Tibial nerve (tissue), 4 donors: ENCODE measurements around the gene DRAXIN. TPM values are rescaled to one million over a fixed set of nuclear protein-coding genes. Genes with fewer than 3 reads are reported as not detected.

ENCODE experiments used
- DNase-seq, 2 donors: peaks; one replicate each; pipeline ENCODE4 v3.0.0-alpha.2; 2019; ENCODE audit warnings: low spot score in 2 of 2
- H3K27ac ChIP-seq, 4 donors: fragments of 200-600 bp; sonication (generic) in 3 of 4; one replicate each; pipeline ENCODE4 v1.5.1; 2017 to 2019; ENCODE audit warnings: mild to moderate bottlenecking in 1 of 4
- H3K27me3 ChIP-seq, 2 donors: fragments of 200-600 bp; sonication (generic) in 1 of 2; one replicate each; pipeline versions ENCODE4 v1.5.1 to v1.6.0; 2017 to 2019
- H3K36me3 ChIP-seq, 3 donors: fragments of 200-600 bp; sonication (generic); one replicate each; pipeline ENCODE4 v1.5.1; 2018 to 2019
- H3K4me1 ChIP-seq, 4 donors: fragments of 200-600 bp; sonication (generic) in 3 of 4; one replicate each; pipeline ENCODE4 v1.5.1; 2017 to 2019
- H3K4me3 ChIP-seq, 4 donors: fragments of 200-600 bp; sonication (generic) in 3 of 4; one replicate each; pipeline ENCODE4 v1.5.1; 2017 to 2019; ENCODE audit warnings: mild to moderate bottlenecking in 1 of 4, moderate library complexity in 1 of 4
- H3K9me3 ChIP-seq, 4 donors: fragments of 200-600 bp; sonication (generic) in 3 of 4; one replicate each; pipeline ENCODE4 v1.5.1; 2017 to 2019
- CTCF ChIP-seq, 5 experiments: fragments of 200-600 bp in 3 of 5; fragments of 450-650 bp in 2 of 5; sonication (generic) in 3 of 5; IDR thresholded peaks; one replicate each; pipeline ENCODE4 v1.5.1; 2016 to 2019; ENCODE audit warnings: antibody characterized with exemption in 5 of 5, mild to moderate bottlenecking in 3 of 5, moderate library complexity in 2 of 5
- EP300 ChIP-seq, 2 donors: sonication (generic); formaldehyde crosslinking; IDR thresholded peaks; one replicate each; pipeline ENCODE4 v1.6.1; 2017; ENCODE audit warnings: antibody characterized with exemption in 2 of 2, mild to moderate bottlenecking in 1 of 2
- POLR2A ChIP-seq, 2 donors: fragments of 450-650 bp; IDR thresholded peaks; one replicate each; pipeline ENCODE4 v1.6.1; 2017; ENCODE audit warnings: antibody characterized with exemption in 2 of 2, mild to moderate bottlenecking in 2 of 2, moderate library complexity in 2 of 2
- WGBS, 2 donors: methylation state at CpG; one replicate each; pipeline ENCODE4 v1.1.5; 2018; 5-methylcytosine and 5-hydroxymethylcytosine counted together
- total RNA-seq, 4 donors: library from RNA; depleted of rRNA; stranded (reverse); fragments of >200 nt; gene quantifications; one replicate each; pipeline ENCODE4 v1.1.0, GENCODE V29; 2016

DRAXIN gene
- total RNA-seq, 4 donors from 2014 or later, result under 0.01 to 1.2 (median 0.20) TPM; not detected in 1

GRCh38 chr1:11684070-11684469 is 7.4 kb upstream of the DRAXIN start:
- H3K4me1 ChIP-seq, result peaks cover 0 to 28% (median 2%) of the 10 kb centered on the region in 4 donors
- no peak overlapping the region for H3K4me3 ChIP-seq
- TF ChIP-seq POLR2A (IDR thresholded peaks at IDR 0.05), result no peak
- no peak for TF ChIP-seq CTCF (IDR thresholded peaks at IDR 0.05)
- no peak for TF ChIP-seq EP300 (IDR thresholded peaks at IDR 0.05)
- H3K9me3 ChIP-seq, result no peaks in the 10 kb centered on the region
- no peaks in the 10 kb centered on the region for H3K36me3 ChIP-seq
- 58 to 66% methylated on average over 7 of the region's 7 CpGs for WGBS, 2 donors
- DNase-seq, result no peak
- no peak overlapping the region for H3K27ac ChIP-seq
- peaks cover 0 to 5% of the 10 kb centered on the region in 2 donors for H3K27me3 ChIP-seq

GRCh38 chr1:11685210-11685752 is 6.2 kb upstream of the DRAXIN start:
- Histone ChIP-seq H3K4me1 (peaks cover 0 to 25% (median 1%) of the 10 kb centered on the region in 4 donors), H3K36me3 (no peaks in the 10 kb centered on the region), H3K27ac (no peak overlapping the region), H3K27me3 (peaks cover 0 to 13% of the 10 kb centered on the region in 2 donors), H3K4me3 (no peak overlapping the region), H3K9me3 (no peaks in the 10 kb centered on the region)
- 91 to 96% methylated on average over 7 of the region's 7 CpGs for WGBS, 2 donors
- TF ChIP-seq POLR2A (IDR thresholded peaks at IDR 0.05) (no peak), EP300 (IDR thresholded peaks at IDR 0.05) (no peak), CTCF (IDR thresholded peaks at IDR 0.05) (no peak)
- DNase-seq, result no peak

GRCh38 chr1:11688506-11688905 is 3.0 kb upstream of the DRAXIN start:
- TF ChIP-seq POLR2A (IDR thresholded peaks at IDR 0.05) (no peak), CTCF (IDR thresholded peaks at IDR 0.05) (no peak), EP300 (IDR thresholded peaks at IDR 0.05) (no peak)
- no peak overlapping the region for H3K4me3 ChIP-seq
- peaks cover 0 to 41% of the 10 kb centered on the region in 2 donors for H3K27me3 ChIP-seq
- no peaks in the 10 kb centered on the region for H3K9me3 ChIP-seq
- H3K36me3 ChIP-seq, result no peaks in the 10 kb centered on the region
- peaks cover 0 to 33% (median 19%) of the 10 kb centered on the region in 4 donors for H3K4me1 ChIP-seq
- no peak overlapping the region for H3K27ac ChIP-seq
- no peak for DNase-seq
- 95 to 100% methylated on average over 4 of the region's 4 CpGs for WGBS, 2 donors

- H3K27ac ChIP-seq, result peak overlapping the region in 1 of 4 donors; percentile 5
- H3K27me3 ChIP-seq, result peaks cover 0 to 41% of the 10 kb centered on the region in 2 donors
- WGBS, 2 donors, result 9 to 12% methylated on average over 45 to 46 of the region's 64 CpGs
- H3K4me3 ChIP-seq, result peak overlapping the region in 3 of 4 donors; percentile 2 to 44 (median 4)
- no peaks in the 10 kb centered on the region for H3K36me3 ChIP-seq
- H3K9me3 ChIP-seq, result no peaks in the 10 kb centered on the region
- DNase-seq, result no peak
- H3K4me1 ChIP-seq, result peaks cover 0 to 33% (median 19%) of the 10 kb centered on the region in 4 donors
- no peak for TF ChIP-seq CTCF (IDR thresholded peaks at IDR 0.05)
- no peak for TF ChIP-seq EP300 (IDR thresholded peaks at IDR 0.05)
- no peak for TF ChIP-seq POLR2A (IDR thresholded peaks at IDR 0.05)
These were observed 861 bp upstream of the DRAXIN start for GRCh38 chr1:11690397-11691301.
